Stimulated activated effector memory CD8-positive, alpha-beta T cell treated with anti-CD3 and anti-CD28 coated beads, Interleukin-12 subunit alpha, Interleukin-12 subunit beta, amount 100 ng/mL, for 72 hours (primary cell): ENCODE measurements around the gene CMTM7.
"Not testable (repeated sequence)": the region's sequence is repeated elsewhere in the genome, so short reads cannot be mapped to it uniquely, and the experiment has no call there.

Experiments
- ATAC-seq: fragments of 150-1000 bp; cut with Tn5 transposase; 2 replicates; pipeline ENCODE4 v1.10.0; 2021
- DNase-seq, 2 donors: peaks; one replicate each; pipeline ENCODE4 v3.0.0; 2021 to 2022; ENCODE audit warnings: low spot score in 2 of 2
- H3K27ac Mint-ChIP-seq: one replicate; pipeline ENCODE4 v1.8.0; 2022; ENCODE audit warnings: mild to moderate bottlenecking, mixed read lengths
- H3K36me3 Mint-ChIP-seq: one replicate; pipeline ENCODE4 v1.8.0; 2022; ENCODE audit warnings: mild to moderate bottlenecking, mixed read lengths
- H3K4me1 Mint-ChIP-seq: one replicate; pipeline ENCODE4 v1.8.0; 2022; ENCODE audit warnings: mixed read lengths
- H3K4me3 Mint-ChIP-seq: one replicate; pipeline ENCODE4 v1.8.0; 2022; ENCODE audit warnings: mild to moderate bottlenecking, mixed read lengths
- H3K9me3 Mint-ChIP-seq: one replicate; pipeline ENCODE4 v1.8.0; 2022; ENCODE audit warnings: mixed read lengths

CMTM7 gene

DNA sequence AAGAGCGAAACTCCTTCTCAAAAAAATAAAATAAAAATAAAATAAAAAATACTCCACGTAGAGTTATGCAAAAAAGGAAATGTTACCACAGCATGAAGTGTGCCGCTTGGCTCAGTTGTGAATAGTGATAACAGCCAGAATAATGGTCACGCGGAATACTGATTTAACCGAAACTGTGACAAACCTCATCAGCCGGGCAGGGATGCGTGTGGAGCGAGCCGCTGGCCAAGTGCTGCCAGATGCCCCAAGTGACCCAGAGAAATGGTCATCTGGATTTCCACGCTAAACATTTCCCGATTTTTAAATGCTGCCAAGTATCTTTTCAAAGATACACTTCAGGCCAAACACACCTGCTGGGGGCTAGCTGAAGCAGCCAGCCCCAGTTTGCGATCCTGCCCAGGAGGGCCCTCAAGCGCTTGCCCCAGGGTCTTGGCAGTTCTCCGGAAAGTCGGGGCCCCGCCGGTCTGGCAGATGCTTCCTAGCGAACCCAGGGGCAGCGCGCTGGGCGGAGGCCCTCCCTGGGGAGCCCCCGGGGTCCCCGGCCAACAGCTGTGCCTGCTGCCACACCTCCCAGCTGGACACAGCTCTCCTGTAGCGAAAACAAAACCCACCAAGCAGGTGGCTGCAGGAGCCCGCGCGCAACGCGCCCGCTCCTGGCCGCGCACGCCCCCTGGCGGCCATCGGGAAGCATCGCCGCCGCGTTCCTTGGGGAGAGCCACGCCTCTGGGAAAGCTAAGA is 75.8 kb downstream of the CMTM7 start:
- H3K27ac Mint-ChIP-seq = peak overlapping the region; percentile 26
- peaks cover 57% of the 10 kb centered on the region for H3K4me1 Mint-ChIP-seq
- peak overlapping the region; percentile 0 for H3K4me3 Mint-ChIP-seq
- peaks cover 45% of the 10 kb centered on the region for H3K36me3 Mint-ChIP-seq
- DNase-seq (peak; percentile 81 to 86), ATAC-seq (peak; percentile 74)
- H3K9me3 Mint-ChIP-seq = no peaks in the 10 kb centered on the region

DNA sequence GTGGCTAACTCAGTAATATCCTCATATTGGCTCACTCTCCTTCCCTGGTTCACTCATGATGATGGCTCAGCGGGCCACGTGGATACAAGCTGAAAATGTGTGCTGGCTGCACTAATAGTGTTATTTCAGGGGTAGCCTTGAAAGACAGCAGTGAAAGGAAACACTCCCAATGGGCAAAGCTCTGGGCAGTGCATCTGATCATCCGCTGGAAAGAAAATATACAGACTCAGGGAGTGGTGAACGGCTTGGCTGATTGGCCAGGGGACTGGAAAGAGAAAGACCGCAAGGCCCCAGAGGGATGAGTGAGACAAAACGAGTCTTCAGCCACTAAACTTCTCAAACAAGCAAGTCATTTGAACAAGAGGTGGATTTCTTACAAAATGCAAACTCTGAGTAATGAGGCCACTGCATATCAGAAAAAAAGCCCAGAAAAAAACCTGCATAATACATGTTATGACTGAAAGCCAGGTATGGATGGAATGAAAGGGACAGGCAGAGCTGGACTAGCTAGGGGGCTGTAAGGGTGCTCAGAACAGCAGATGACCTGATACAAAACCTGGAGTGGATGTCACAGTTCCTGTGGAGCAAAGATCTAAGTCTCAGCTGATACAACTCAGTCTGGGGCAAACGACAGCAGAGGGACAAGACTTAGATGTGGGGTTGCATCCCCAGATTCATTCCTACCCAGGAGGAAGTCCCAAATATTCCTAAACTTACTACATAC is 77.7 kb downstream of the CMTM7 start:
- peak; percentile 63 for ATAC-seq
- no peak for DNase-seq
- peaks cover 64% of the 10 kb centered on the region for H3K4me1 Mint-ChIP-seq
- no peak overlapping the region for H3K4me3 Mint-ChIP-seq
- peaks cover 45% of the 10 kb centered on the region for H3K36me3 Mint-ChIP-seq
- H3K9me3 Mint-ChIP-seq = no peaks in the 10 kb centered on the region
- H3K27ac Mint-ChIP-seq = peak overlapping the region; percentile 72

DNA sequence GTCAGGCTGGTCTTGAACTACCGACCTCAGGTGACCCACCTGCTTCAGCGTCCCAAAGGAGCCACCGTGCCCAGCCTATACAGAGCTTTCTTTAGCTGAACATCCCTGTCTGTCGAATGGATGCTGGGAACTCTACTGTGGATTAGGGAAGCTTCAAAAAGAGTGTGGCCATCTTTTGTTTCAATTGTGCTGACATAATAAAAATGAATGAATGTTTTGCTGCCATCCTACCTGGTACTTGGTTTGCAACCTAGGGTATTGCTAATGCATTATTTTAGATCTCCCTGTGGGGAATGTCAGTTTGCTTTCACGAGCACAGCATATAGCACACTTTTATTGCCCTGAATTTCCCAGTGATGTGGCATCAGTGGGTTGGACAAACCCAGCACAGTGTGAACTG is 78.7 kb downstream of the CMTM7 start:
- peaks cover 45% of the 10 kb centered on the region for H3K36me3 Mint-ChIP-seq
- H3K4me3 Mint-ChIP-seq = no peak overlapping the region
- ATAC-seq = no peak
- no peaks in the 10 kb centered on the region for H3K9me3 Mint-ChIP-seq
- peaks cover 60% of the 10 kb centered on the region for H3K4me1 Mint-ChIP-seq
- H3K27ac Mint-ChIP-seq = peak overlapping the region; percentile 73
- DNase-seq = no peak

DNA sequence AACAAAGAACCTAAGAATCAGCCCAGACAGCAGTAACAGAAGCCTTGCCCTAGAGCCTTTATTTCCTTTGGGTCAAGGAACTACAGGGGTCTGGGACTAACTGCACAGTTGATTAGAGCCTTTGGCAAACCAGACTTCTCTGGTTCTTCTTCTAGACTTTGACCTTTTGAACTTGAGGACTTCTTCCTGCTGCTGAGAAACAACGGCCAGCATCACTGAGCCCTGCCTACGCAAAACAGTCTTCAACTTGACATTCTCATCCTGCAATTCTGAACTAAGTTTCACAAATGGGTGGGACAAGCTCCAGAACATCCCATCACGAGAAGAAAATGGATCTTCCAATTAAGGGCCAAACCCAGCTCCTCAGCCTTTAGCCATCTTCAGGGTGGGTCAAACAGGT is 79.6 kb downstream of the CMTM7 start:
- Mint-ChIP-seq H3K27ac (peak overlapping the region; percentile 73), H3K36me3 (peaks cover 45% of the 10 kb centered on the region), H3K4me3 (no peak overlapping the region), H3K9me3 (no peaks in the 10 kb centered on the region), H3K4me1 (peaks cover 51% of the 10 kb centered on the region)
- ATAC-seq (no peak), DNase-seq (no peak)

DNA sequence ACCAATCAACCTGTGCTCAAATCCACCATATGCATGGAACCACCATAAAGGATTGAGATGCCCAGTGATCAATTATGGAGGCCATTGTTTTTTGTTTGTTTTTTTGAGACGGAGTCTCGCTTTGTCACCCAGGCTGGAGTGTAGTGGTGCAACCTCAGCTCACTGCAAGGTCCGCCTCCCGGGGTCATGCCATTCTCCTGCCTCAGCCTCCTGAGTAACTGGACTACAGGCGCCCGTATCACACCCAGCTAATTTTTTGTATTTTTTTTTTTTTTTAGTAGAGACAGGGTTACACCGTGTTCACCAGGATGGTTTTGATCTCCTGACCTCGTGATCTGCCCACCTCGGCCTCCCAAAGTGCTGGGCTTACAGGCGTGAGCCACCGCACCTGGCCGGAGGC is 80.5 kb downstream of the CMTM7 start:
- H3K9me3 Mint-ChIP-seq, ATAC-seq, H3K4me3 Mint-ChIP-seq, DNase-seq: not testable (repeated sequence)
- peaks cover 38% of the 10 kb centered on the region for H3K36me3 Mint-ChIP-seq
- peak overlapping the region; percentile 49 for H3K27ac Mint-ChIP-seq
- peaks cover 55% of the 10 kb centered on the region for H3K4me1 Mint-ChIP-seq

DNA sequence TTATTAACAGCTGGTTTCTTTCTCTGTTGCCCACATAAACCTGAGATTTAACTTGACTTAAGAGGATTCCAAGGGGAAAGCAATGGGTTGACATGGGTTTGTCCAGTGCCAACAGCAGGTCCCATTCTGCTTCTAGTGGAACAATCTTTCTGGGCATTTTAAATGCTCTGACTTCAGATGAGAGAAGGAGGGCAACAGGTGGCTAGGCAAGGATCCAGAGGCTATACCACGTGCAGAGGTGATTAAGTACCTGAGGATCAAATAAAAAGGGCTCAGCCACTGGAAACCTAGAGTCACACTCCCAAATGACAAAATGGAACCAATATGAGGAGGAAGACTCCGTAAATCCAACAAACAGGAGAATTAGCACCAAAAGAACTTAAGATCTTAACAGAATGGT is 82.5 kb downstream of the CMTM7 start:
- Mint-ChIP-seq H3K27ac (no peak overlapping the region), H3K9me3 (no peaks in the 10 kb centered on the region), H3K36me3 (peaks cover 22% of the 10 kb centered on the region), H3K4me1 (peaks cover 48% of the 10 kb centered on the region), H3K4me3 (no peak overlapping the region)
- ATAC-seq (no peak), DNase-seq (no peak)

DNA sequence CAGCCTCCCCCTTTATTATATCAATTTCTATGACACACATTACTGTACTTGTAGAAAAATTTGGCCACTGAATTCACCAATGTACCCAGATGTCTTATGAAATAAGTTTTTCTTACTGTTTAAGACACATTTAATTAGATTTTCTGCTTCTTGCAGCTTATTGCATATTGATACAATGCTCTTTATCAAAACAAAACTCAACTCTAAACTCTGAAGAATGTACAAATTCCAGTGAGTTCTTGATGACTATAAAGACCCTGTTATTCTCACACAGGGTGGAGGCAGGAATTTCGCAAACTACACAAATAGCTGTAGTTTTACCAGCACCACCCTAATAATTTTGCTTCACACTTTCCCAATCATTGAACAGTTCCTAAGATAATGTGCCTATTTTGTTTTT is 89.0 kb downstream of the CMTM7 start:
- ATAC-seq = no peak
- peaks cover 36% of the 10 kb centered on the region for H3K4me1 Mint-ChIP-seq
- H3K27ac Mint-ChIP-seq = peak overlapping the region; percentile 54
- no peaks in the 10 kb centered on the region for H3K9me3 Mint-ChIP-seq
- DNase-seq = no peak
- no peak overlapping the region for H3K4me3 Mint-ChIP-seq
- H3K36me3 Mint-ChIP-seq = no peaks in the 10 kb centered on the region

DNA sequence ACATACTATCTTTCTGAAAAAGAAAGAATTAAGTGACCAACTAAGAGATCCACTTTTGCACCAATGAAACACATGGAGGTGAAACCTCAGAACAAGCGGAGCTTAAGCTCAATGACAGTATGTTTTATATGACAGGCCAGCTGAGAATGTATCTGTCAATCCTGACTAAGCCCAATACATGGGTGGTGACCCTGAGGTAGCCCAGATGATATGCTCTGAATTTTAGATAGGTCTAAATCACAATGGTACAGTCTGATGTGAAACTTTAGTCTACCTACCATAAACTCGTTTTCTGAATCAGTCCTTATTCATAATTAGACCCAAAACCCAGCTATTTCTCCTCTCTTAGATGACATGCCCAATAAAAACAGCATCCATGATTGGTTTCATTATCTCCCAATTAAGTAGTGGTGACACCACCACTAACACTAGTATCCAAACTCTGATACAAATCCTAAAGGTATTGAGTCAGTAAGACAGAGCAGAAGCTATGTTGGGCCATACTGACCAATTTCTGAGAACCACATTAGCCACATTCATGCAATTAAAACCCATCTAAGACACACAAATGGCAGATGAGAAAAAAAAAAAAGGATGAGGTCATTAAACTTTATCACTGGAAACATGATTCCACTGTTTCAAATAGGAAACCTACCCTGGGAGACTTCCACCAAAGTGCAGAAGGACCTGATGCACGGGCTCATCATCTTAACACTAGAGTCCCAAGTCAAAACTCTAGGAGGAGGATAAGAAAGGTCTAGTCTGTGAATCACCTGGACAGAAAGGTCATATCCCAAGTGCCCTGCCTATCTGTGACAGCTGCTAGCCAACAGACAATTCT is 90.4 kb downstream of the CMTM7 start:
- Mint-ChIP-seq H3K36me3 (no peaks in the 10 kb centered on the region), H3K27ac (peak overlapping the region; percentile 83), H3K4me3 (no peak overlapping the region), H3K9me3 (no peaks in the 10 kb centered on the region), H3K4me1 (peaks cover 32% of the 10 kb centered on the region)
- peak; percentile 92 for ATAC-seq
- DNase-seq = no peak

DNA sequence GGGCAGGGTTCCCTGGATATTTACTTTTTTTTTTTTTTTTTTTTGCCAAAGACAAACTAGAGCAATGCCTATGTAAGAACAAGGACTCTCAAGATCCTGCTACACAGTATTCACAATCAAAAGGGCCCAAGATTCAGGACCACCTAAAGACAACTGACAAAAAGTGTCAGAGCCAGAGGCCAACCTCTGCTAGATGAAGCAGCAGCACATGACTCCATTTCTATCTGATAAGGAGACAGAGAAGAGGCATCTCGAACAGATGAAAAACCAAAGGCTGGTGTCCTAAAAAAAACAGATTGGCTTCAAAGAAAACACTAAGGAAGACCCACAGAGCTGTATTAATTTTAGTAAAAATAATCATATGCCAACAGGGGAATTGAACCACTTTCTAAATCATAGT is 91.0 kb downstream of the CMTM7 start:
- Mint-ChIP-seq H3K27ac (peak overlapping the region; percentile 83), H3K4me3 (no peak overlapping the region), H3K9me3 (no peaks in the 10 kb centered on the region), H3K36me3 (no peaks in the 10 kb centered on the region), H3K4me1 (peaks cover 28% of the 10 kb centered on the region)
- DNase-seq = no peak
- no peak for ATAC-seq

DNA sequence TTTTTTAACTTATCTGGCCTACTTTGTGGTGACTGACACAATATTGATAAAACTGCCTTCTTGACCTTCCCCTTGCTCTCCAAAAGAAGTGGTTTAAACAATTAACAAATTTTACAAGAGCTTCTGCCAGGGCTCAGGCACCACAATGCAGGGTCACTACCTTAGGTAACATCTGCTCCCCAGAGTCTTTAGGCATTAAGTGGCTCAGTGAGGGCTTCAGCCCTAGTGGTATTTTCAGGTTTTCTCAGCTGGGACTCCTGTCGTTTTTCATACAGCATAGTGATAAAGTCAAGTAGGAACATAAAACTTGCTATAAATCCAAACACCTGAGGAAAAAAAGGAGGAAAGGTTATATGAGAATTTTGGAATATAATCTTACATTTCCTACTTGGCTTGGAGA is 92.1 kb downstream of the CMTM7 start:
- DNase-seq = no peak
- Mint-ChIP-seq H3K27ac (no peak overlapping the region), H3K4me1 (peaks cover 21% of the 10 kb centered on the region), H3K36me3 (no peaks in the 10 kb centered on the region), H3K4me3 (no peak overlapping the region), H3K9me3 (no peaks in the 10 kb centered on the region)
- no peak for ATAC-seq

DNA sequence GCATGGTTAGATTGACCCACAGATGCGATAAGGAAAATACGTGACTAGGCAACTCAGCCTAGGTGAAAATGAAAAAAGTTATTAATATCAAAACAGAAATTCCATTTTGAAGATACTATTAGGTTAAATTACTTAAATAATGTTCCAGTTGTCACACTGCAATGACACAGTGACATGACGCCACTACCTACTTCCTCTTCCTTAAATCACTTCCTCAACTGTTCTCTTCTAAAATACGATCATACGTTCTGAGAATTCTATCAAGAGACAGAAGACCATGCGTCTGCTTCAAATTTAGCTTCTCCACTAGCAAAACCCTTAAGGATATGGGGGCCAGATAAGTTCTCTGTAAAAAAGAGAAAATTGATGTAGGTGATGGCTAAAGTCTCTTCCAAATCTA is 92.8 kb downstream of the CMTM7 start:
- DNase-seq (no peak), ATAC-seq (no peak)
- H3K4me3 Mint-ChIP-seq = no peak overlapping the region
- no peaks in the 10 kb centered on the region for H3K9me3 Mint-ChIP-seq
- H3K27ac Mint-ChIP-seq = no peak overlapping the region
- H3K36me3 Mint-ChIP-seq = no peaks in the 10 kb centered on the region
- H3K4me1 Mint-ChIP-seq = peaks cover 21% of the 10 kb centered on the region

DNA sequence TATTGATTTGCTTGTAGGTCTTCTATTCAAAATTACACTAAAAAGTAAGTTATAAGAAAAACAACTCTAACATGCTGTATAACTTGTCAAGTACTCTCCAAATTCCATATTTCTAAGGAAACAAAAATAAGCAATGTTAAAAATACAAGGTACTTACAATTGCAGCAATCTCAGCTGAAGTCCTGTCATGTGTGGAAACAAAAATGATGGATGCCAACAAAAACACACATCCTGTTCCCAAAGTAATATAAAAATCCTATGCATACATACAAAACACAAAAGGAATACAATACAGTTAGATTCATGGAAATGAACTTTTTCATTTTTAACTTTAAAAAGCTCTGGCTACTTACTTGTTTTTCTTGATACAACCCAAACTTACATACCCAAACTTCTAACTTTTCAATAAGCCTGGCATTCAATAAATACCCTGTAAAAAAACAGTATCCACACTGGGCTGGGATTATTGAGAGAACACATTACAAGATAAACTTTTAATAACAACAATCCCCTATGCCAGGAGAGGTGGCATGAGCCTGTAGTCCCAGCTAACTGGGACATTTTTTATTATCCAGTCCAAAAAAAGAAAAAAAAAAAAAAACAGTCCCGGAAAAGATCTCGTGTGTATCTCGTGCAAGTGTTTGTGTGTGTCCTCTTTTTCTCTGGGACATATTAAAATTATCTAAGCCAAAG is 96.3 kb downstream of the CMTM7 start:
- DNase-seq = no peak
- no peak for ATAC-seq
- H3K4me3 Mint-ChIP-seq = no peak overlapping the region
- H3K36me3 Mint-ChIP-seq = no peaks in the 10 kb centered on the region
- H3K4me1 Mint-ChIP-seq = peaks cover 10% of the 10 kb centered on the region
- H3K9me3 Mint-ChIP-seq = no peaks in the 10 kb centered on the region
- no peak overlapping the region for H3K27ac Mint-ChIP-seq

DNA sequence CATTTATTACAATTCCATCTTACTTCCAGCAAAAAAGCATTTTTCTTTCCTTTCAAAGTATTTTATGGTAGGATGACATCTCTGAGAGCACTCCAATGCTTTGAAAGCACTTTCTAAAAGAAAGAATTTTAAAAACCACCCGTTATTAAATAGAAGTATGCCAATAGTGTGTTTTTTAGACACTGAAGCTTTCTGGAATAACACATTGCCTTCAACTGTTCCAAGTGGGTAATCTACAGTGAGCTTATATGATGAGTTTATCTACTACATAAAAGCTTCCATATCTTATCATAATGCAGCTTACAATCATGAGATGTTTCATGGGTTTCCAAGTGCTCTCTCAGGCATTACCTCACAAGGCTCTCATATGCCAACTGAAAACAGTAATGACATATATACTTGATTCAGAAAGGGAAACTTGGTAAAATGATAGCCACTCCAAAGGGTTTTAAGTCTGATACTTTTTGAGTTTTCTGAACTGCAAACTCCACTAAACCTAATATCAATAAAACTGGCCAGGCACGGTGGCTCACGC is 96.9 kb downstream of the CMTM7 start:
- DNase-seq = no peak
- H3K4me3 Mint-ChIP-seq = no peak overlapping the region
- no peak for ATAC-seq
- H3K9me3 Mint-ChIP-seq = no peaks in the 10 kb centered on the region
- peaks cover 8% of the 10 kb centered on the region for H3K4me1 Mint-ChIP-seq
- no peak overlapping the region for H3K27ac Mint-ChIP-seq
- no peaks in the 10 kb centered on the region for H3K36me3 Mint-ChIP-seq

DNA sequence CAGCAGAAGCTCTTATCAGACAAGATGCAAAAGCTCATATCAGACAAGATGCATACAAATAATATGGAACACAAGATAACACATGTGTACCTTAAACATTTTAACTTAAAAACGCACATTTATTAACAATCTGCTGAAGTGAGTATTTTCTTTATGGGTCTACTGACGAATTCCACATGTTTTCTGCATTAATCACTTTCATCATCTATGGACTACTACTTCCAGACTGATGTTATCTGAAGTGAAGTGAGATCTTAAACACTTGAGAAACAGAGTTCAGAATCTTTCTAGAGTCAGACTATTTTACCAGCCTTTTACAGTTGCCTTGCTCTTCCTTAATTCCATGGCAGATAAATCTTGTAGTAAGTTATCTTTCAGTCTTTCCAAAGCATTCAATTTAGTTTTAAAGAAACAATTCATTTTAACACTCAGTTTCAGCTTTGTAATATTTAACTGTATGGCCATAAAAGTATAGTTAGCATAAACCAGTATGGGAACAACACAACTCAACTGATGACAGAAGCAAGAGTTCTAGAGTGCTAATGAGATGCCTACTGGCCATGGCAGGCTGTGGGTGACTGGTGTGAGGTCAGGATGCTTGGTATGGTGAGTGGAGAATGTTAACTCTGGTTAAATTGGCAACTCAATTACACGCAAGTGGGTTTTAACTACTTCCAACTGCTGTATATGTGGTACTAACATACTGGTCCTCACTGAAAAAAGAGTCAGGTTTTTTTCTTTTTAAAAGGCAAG is 101.2 kb downstream of the CMTM7 start:
- DNase-seq = no peak
- H3K36me3 Mint-ChIP-seq = peaks cover 36% of the 10 kb centered on the region
- peak; percentile 73 for ATAC-seq
- no peak overlapping the region for H3K27ac Mint-ChIP-seq
- H3K9me3 Mint-ChIP-seq = no peaks in the 10 kb centered on the region
- peaks cover 9% of the 10 kb centered on the region for H3K4me1 Mint-ChIP-seq
- H3K4me3 Mint-ChIP-seq = no peak overlapping the region
